Measurements from ENCODE around the gene KRTAP13-2.

The KRTAP13-2 gene

DNA sequence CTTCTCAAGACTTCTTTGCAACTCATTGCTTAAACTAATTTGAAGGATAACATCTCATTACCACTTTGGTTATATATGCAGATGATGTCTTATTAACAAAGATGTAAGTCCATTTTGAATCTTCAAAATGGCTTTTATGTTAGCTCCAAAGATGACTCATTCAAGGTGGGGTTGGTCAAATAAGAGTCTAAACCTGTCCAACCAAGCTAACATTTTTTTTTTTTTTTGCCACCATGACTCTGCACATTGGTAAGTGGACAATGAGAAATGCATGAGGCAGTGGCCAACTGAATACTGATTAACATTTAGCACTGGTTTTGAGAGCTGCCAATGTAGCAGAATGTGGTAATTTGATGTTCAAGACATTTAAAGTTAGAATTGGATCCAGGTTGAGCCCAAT lies 34.3 kb downstream of the KRTAP13-2 start:
- no peak for TF ChIP-seq CTCF (IDR thresholded peaks at IDR 0.05)

DNA sequence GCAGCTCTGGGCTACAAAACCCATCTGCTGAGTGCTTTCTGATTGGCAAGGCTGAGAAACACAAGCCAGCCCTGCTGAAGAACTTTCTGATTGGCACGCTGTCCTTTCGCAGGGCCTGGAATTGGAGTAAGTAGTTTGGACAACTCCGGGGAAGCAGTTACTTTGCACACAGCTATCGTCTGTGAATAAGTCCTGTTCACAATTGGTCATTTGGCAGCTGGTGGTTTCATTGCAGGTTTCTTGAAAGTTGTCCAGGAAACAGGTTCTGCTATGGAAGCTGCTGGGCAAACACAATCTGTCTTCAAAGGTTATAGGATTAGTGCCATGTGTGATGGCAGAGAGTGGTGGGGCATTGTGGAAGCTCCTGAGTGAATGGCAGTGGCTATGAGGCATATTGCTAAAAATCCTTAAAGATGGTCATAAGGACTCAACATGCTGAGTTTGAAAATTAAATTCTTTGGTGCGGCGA lies 34.8 kb downstream of the KRTAP13-2 start, which contains the start of gene KRTAP27-1:
Gene KRTAP27-1 (minus strand): TSS at position 419 of the 469 bp plus-strand sequence. CDS start 26 bp downstream, at position 393.
- TF ChIP-seq CTCF (IDR thresholded peaks at IDR 0.05), result no peak

DNA sequence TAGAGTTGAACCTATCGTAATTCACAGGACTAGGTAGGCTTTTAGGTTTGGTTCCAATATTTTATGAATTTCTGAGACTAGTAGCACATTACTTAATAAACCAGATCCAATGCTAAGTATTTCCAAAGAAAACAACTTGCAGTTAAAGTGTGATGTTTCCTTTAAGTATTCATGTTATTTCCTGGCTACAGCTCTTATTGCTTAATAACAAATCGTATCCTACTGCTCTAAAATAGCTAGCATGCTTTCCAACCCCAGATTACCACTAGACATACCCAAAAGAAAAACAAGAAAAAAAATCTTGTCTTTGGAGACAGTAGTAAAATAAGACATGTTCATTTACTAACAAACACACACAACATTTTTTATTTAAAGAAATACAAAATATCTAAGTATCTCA lies 35.5 kb downstream of the KRTAP13-2 start:
- no peak for TF ChIP-seq CTCF (IDR thresholded peaks at IDR 0.05)

- TF ChIP-seq CTCF (IDR thresholded peaks at IDR 0.05), result no peak
Observed at GRCh38 chr21:30333736-30334135, 38.3 kb downstream of the KRTAP13-2 start.

GRCh38 chr21:30332681-30333080 lies 39.4 kb downstream of the KRTAP13-2 start:
- no peak for TF ChIP-seq CTCF (IDR thresholded peaks at IDR 0.05)

GRCh38 chr21:30329203-30329875 lies 42.7 kb downstream of the KRTAP13-2 start:
- TF ChIP-seq CTCF (IDR thresholded peaks at IDR 0.05), result no peak

DNA sequence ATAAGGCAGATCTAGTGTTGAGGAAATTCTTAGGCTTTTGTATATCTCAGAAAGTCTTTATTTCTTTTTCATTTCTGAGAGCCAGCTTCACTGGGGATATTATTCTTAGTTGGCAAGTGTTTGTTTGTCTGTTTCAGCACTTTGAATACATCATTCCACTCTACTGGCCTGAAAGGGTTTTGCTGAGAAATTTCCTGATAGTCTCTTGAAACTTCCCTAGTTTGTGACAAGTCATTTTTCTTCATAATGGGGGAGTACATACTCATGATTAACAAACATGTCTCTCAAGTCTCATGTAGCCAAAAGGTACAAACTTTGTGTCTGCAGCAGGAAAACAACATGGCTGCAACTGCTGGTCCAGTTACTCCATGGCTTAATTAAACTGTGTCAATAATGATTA lies 45.7 kb downstream of the KRTAP13-2 start:
- TF ChIP-seq CTCF (IDR thresholded peaks at IDR 0.05), result no peak
